GM15510 (cell line): Measurements from ENCODE around the gene TMEM271.

Experiments
- POLR2A ChIP-seq: IDR thresholded peaks from 3 replicates; pipeline ENCODE4 v1.6.1; 2011; ENCODE audit warnings: borderline replicate concordance; ENCODE audit not compliant: insufficient read length; ENCODE audit errors: extremely low read depth

Gene TMEM271

DNA sequence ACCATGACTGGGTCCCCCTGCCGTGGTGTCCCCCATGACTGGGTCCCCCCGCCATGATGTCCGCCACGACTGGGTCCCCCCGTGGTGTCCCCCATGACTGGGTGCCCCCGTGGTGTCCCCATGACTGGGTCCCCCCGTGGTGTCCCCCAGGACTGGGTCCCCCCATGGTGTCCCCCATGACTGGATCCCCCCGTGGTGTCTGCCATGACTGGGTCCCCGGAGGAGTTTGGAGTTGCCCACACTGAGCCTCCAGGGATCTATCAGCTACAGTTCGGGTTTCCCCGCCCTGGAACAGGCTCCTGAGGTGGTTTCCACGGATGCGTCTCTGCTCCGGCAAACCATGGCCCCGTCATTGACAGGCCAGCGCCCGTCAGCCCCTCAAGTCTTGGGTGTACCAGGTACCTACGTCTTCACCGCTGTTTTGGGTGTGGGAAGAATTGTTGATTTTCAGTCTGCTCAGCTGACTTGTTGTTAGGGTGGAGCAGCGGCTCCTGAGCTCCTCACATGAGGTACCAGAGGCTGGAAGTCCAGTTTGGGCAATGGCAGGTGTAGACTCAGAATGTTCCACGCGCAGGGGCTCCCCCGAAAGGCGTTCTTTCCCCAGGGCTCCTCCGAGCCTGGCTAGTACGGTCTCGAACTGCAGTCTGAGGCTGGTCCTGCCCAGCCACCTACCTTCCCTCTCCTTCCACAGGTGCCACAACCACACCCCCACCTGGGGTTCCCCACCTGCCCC is 41.0 kb upstream of the TMEM271 start:
- TF ChIP-seq POLR2A: no peak

DNA sequence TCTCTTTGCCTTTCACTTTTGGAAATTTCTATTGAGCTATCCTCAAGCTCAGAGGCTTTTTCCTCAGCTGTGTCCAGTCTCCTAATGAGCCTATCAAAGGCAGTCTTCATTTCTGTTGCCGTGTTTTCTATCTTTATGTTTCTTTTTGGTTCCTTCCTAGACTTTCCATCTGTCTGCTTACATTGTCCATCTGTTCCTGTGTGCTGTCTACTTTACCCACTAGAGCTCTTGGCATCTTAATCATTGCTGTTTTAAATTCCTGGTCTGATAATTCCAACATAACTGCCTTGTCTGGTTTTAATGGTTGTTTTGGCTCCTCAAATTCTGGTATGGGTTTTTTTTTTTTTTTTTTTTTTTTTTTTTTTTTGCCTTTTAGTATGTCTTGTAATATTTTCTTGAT is 40.0 kb upstream of the TMEM271 start:
- TF ChIP-seq POLR2A: no peak

GRCh38 chr4:613126-613525 is 37.0 kb upstream of the TMEM271 start:
- TF ChIP-seq POLR2A: no peak

DNA sequence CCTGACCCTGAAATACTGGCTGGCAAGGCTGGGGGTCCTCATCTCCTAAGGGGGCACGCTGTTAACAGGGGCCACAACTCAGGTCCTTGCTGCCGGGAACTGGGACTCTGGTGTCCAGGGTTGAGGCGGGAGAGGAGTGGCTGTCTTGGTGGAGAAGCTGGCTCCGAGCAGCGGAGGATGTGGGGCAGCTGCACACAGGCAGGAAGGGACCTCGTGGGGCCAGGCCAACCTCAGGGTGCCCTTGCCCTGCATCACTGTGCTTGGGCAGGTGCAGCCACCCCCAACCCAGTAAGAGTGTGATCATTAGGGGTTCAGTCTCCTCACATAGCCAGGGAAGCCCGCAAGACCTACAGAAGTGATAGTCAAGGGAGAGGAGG is 36.6 kb upstream of the TMEM271 start:
- TF ChIP-seq POLR2A: no peak

DNA sequence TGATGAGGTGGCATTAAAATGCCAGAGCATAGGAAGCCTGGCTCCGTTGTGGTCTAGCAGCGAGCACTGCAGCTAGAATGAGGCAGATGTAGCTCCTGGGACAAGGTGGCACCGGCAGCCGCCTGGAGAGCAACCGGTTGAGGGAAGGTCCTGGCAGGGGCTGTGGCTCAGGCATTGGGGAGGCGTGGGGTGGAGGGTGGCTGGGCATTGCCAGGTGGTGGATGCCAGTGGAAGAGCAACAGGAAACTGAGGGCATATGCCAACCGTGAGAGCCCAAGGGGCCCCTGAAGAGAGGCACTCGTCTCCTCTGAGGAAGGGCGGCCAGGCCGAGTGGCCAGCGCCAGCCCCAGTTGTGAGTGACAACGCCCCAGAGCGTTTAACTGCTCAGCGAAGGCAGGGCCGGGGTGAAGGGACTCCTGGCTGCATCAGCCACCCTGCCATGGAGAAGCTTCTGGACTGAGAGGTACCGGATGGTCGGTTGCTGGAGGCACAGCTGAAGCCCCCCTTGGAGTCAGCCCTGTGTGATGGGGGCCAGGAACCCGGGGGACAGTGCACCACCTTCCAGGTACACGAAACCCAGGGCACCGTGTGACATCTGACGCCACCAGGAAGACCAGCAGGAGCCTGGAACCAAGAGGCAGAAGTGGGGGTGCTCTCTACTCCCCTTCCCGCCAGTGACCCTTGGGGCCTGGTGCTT is 36.1 kb upstream of the TMEM271 start:
- no peak for TF ChIP-seq POLR2A

- no peak for TF ChIP-seq POLR2A
Observed at GRCh38 chr4:610411-611261, 34.5 kb upstream of the TMEM271 start.

DNA sequence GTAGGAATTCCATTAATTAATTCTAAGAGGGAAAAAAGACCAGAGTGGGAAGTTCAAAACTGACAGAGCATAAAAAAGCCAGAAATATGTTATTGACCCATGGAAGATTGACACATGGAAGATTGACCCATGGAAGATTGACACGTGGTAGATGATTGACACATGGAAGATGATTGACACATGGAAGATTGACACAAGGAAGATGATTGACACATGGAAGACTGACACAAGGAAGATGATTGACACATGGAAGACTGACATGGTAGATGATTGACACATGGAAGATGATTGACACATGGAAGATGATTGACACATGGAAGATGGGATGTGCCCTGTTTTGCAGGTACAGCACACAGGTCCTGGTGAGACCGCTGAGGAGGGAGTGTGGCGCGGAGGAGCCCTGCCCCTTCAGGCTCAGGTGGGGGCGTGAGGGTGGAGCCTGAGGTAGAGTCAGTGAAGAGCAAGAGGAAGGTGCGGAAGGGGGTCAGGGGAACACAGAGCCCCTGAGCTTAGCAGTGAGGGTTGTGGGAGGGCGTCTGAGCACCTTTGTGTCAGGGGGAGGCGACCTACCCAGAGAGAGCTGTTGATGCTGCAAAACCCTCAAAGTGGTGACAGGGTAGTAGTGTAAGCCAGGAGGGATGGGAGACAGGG is 33.4 kb upstream of the TMEM271 start:
- TF ChIP-seq POLR2A: no peak

- no peak for TF ChIP-seq POLR2A
Observed at GRCh38 chr4:608236-608635, 32.1 kb upstream of the TMEM271 start.

DNA sequence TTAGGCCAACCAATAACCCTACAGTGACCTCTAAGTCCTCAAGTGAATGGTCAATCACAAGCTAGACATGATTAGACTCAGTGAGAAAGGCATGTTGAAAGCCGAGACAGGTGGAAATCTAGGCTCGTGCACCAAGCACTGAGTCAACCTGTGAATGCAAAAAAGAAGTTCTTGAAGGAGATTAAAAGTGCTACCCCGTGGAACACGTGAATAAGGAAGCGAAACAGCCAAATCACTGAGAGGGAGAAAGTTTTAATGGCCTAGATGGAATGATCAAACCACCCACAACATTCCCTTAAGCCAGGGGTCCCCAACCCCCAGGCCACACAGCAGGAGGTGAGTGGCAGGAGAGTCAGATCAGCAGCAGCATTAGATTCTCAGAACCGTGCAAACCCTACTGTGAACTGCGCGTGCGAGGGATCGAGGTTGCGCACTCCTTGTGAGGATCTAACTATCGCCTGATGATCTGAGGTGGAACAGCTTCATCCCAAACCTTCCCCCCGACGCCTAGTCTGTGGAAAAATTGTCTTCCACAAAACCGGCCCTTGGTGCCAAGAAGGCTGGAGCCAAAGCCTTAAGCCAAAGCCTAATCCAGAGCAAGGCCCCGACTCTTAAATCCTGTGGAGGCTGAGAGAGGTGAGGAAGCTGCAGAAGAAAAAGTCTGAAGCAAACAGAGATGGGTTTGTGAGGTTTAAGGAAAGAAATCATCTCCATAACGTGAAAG is 29.8 kb upstream of the TMEM271 start:
- no peak for TF ChIP-seq POLR2A

GRCh38 chr4:604131-604530 is 28.0 kb upstream of the TMEM271 start:
- TF ChIP-seq POLR2A: no peak

DNA sequence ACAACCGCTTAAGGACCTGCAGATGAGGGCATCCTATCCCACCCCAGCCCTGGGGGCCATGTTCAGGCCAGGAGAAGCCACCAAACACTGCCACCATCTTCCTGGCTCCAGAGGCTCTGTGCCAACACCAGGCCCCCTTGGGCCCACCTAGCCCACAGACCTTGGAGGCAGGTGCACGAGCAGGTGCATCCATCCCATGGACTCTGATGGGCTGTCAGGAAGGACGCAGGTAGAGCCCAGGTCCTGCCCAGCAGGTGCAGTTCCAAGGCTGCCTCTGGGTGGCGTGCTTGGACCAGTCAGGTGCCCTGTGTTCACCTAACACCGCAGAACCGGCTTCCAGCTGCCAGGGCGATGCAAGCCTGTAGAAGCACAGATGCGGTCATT is 26.5 kb upstream of the TMEM271 start:
- TF ChIP-seq POLR2A: no peak

DNA sequence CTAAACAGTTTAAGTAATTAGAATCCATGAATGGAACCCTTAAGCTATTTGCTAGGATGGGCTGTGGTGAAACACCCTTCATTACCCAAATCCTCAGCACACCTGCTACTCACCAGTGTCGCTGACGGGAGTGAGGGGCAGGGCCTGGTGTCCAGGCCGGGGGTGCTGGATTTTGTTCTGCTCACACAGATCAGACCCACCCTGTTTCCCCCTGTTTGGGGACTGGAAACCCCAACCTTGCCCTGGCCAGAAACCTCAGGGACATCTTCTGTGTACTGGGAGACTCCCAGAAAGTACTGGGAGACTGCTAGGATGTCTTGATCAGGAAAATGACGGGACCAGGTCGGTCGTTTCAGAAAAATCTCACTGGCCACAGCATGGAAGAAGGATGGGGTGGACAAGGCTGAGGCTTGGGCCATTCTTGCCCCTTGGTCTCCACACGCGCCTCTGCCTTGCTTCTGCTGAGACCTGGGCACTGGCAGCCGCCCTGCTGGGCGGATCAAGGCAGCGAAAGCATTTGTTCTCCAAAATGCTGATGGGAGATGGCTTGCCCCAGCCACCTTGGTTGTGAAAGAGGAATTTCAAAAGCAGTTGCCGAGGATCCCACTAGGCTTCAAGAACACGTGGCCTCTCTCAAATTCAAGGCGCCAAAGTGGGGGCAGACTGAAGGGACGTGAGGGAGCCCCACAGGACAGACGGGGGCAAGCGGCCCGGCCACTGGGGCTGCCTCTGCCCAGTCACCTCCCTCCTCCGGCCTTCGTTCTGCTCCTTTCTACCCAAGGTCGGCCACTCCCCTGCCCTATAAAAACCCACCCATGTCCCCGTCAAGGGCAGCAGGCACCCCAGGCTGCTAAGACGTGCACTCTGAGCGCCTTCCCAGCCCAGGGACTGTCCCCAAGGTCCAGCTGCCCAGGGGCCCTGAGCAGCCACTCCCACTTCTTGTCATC is 25.8 kb upstream of the TMEM271 start:
- no peak for TF ChIP-seq POLR2A

- no peak for TF ChIP-seq POLR2A
Observed at GRCh38 chr4:600850-601515, 24.9 kb upstream of the TMEM271 start.

GRCh38 chr4:600166-600565 is 24.1 kb upstream of the TMEM271 start:
- TF ChIP-seq POLR2A: no peak

GRCh38 chr4:598925-599324 is 22.8 kb upstream of the TMEM271 start:
- no peak for TF ChIP-seq POLR2A
